NCI-H1417 (cell line): ENCODE measurements around the gene CALHM6.
A peak's percentile ranks its signal among the peaks of the same experiment; 100 is the strongest.

Experiments
- DNase-seq, 3 experiments: peaks; one replicate each; lab custom pipeline; 2025; lab: John Stamatoyannopoulos, UW

CALHM6 gene

DNA sequence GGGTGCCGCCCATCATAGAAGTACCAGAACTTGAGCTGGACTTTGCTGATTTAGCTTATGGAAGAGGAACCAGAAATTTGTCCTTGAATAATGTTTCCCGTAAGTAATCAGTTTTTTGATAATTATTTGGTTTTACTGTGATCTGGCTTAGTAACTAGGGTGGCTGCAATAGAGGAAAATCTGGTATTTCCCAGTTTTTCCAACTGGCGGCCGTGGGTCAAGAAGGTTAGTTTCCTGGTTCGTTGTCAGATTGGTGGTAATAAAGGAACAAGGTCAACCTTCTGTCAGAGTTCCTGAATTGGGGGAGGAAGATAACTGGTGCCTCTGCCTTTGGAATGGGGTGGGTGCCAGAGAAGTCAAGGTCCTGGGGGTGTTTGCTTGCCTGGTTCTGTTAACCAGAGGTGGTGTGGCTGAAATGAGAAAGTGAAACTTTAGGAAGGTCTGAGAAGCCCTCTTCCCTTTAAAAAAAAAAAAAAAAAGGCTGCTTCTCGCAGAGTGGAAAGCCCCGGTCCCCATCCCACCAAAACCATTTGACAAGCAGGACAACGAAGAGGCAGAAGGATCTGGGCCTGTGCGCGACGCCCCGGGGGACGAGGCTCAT is at the start of gene CALHM6:
CALHM6 (plus strand) TSS at position 45 of the 601 bp plus-strand sequence; CDS start at position 600, 555 bp downstream.
- no peak for DNase-seq

- no peak for DNase-seq
Observed at GRCh38 chr6:116412270-116412669, 48.9 kb upstream of the CALHM6 start.

DNA sequence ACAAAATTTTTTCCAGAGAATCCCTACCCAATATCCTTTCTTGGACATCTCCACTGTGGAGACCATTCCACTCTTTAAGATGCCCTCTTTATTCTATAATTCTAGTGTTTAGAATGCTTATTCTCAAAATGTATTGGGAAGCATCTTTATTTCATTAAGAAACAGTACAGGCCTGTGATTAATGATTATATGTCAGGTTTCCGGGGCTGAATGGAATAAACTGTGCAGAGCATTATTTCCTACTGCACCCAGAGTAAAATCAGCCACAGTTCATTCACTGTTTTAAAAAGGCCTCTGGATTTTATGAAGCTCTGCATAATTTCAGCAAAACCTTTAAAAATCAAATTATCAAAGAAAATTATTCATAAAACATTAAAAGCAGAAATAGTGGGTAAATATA is 47.8 kb upstream of the CALHM6 start:
- DNase-seq = no peak

DNA sequence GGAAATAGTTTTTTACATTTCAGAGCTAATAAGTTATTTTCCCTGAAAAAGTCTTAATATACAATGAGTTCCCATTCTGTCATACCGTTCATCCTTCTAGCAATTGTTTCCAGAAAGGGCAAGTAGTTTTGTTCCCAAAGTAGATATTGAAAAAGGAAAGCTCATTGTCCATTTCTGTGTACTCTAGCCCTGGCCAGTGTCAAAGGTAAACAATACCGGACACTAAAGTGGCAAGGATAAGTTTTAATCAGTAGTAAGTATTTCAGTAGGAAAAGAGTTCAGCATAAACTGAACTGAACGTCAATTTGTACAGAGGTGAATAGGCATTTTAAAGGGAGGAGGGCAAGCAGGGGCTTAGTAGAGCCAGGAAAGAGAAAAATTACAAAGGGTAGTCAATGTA is 43.5 kb upstream of the CALHM6 start:
- no peak for DNase-seq

GRCh38 chr6:116419069-116419786 is 41.9 kb upstream of the CALHM6 start:
- no peak for DNase-seq

- DNase-seq = no peak
Observed at GRCh38 chr6:116420341-116420740, 40.8 kb upstream of the CALHM6 start.

GRCh38 chr6:116422238-116422637 is 38.9 kb upstream of the CALHM6 start:
- DNase-seq = no peak

- no peak for DNase-seq
Observed at GRCh38 chr6:116424001-116424400, 37.2 kb upstream of the CALHM6 start.

- no peak for DNase-seq
Observed at GRCh38 chr6:116426551-116426950, 34.6 kb upstream of the CALHM6 start.

GRCh38 chr6:116429111-116429510 is 32.1 kb upstream of the CALHM6 start:
- no peak for DNase-seq

DNA sequence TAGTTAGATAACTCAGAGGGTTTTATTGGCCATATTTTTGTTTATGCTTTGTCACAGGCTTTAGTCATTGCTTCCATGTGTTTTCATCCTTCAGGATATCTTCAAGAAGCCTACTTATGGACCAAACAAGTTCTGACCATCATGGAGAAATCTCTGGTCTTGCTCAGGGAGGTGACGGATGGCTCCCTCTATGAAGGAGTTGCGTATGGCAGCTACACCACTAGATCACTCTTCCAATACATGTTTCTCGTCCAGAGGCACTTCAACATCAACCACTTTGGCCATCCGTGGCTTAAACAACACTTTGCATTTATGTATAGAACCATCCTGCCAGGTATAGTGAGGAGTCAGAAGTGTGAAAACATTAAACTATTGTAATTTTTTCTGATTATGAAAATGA is 30.3 kb upstream of the CALHM6 start:
- no peak for DNase-seq

DNA sequence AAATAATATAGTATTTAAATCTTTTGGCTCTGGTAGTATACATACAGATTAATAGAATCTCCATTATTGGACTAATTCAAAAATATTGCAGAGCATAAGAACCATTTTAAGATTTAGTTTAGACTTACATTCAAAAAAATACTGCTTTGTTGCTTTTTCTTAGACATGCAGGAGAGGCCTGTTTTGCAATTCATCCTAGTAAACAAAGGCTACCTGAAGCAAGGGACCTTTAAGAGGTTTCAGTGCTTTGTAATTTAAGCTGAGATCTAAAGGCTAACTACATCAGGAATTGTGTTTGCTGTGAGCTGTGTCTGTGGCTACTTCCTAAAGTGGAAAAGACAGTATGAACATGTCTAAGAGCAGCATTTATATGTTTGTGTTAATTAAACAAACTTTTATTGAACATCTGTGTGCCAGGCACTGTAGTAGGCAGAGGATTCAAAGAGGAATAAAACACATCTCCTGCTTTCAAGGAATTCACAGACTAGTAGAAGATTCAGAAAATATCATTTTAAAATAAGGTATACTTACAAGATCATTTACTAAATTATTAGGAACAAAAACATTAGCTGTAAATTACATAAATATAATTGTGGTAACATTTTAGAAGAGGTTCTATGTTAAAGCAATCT is 29.1 kb upstream of the CALHM6 start:
- no peak for DNase-seq

- no peak for DNase-seq
Observed at GRCh38 chr6:116433206-116433712, 27.9 kb upstream of the CALHM6 start.

GRCh38 chr6:116434056-116434725 is 27.0 kb upstream of the CALHM6 start:
- no peak for DNase-seq

DNA sequence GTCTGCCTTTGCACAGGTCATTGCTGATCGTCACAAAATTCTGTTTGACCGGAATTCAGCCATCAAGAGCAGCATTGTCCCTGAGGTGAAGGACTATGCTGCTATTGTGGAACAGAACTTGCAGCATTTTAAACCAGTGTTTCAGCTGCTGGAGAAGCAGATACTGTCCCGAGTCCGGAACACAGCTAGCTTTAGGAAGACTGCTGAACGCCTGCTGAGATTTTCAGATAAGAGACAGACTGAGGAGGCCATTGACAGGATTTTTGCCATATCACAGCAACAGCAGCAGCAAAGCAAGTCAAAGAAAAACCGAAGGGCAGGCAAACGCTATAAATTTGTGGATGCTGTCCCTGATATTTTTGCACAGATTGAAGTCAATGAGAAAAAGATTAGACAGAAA is 24.6 kb upstream of the CALHM6 start:
- DNase-seq = no peak

GRCh38 chr6:116437656-116438055 is 23.5 kb upstream of the CALHM6 start:
- no peak for DNase-seq

GRCh38 chr6:116438590-116439448 is 22.4 kb upstream of the CALHM6 start:
- DNase-seq = no peak

GRCh38 chr6:116439522-116440051 is 21.6 kb upstream of the CALHM6 start:
- no peak for DNase-seq

DNA sequence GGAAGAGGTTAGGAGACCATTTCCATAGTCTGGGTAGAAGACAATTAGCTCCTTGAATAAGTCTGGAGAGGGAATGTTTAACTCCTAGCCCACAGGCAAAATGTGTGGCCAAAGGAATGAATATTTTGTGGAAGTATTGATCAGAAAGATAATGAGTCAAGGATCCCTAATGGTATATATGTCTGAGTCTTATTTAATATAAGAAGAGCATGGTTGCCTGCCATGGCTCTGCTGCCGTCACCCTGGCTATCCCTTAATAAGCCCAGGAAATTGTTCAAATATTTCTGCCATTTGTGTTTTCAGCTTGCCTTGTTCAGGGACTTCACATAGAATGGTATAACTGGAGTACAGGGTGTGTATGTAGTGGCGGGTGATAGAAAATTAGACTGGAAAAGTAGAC is 18.1 kb upstream of the CALHM6 start:
- DNase-seq = no peak

- peak in 1 of 3 experiments; percentile 37 for DNase-seq
Observed at GRCh38 chr6:116444092-116444491, 17.1 kb upstream of the CALHM6 start.

DNA sequence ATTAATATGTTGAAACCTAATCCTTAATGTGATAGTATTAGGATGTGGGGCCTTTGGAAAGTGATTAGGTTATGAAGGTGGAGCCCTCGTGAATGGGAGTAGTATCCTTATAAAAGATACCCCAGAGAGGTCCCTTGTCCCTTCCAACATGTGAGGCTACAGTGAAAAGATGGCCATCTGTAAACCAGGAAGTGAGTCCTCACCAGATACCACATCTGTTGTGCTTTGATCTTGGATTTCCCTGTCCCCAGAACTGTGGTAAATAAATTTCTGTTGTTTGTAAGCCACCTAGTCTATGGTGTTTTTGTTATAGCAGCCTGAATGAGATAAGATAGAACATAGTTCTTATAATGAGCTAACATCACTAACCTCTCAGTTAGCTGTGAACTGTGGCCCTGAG is 16.6 kb upstream of the CALHM6 start:
- DNase-seq = no peak
